Measurements from ENCODE around the gene CTNNBL1.

Gene CTNNBL1

DNA sequence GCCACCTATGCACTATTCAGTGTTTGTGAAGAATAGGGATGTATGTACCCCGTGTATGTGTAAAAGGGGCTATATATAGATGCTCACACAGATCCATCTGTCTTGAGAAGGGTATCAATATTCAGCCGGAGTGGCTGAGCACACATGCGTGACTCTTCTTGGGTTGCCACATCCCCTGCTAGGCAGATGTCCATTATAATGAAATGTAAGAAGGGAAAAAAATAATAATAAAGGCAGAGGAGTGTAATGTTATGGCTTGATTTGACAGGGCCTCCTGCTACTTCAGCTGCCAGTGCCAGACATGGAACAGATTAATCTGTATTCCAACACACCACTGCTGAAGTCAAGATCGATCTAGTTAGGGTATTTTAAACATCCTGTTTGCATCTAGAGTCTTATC, 134.9 kb downstream of the CTNNBL1 start:
- DNase-seq (ENCODE audit: low spot score): no peak
- in situ Hi-C loops (cut with MboI; ENCODE audit: low sequenced_read_pairs, unreplicated experiment): no loop called here

DNA sequence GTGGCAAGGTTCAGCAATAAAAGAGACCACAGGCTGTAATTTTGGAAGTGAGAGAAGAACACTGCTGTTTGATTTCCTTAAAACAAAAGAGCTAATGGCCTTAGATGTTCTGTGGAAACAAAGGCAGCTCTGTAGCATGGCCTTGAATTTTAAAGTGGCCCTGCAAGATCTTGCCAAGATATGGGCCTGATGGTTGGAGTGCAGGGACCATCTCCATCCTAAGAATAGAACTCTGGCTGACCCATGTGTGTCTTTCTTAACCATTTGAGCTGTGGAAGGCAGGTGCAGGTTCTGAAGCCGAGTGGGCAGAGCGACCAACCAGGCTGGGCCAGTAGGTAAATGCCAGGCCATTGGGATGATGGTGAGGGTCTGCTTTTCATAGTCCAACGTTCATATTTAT, 135.3 kb downstream of the CTNNBL1 start:
- in situ Hi-C loops (cut with MboI; ENCODE audit: low sequenced_read_pairs, unreplicated experiment): no loop called here
- TF ChIP-seq, protein P1, sequence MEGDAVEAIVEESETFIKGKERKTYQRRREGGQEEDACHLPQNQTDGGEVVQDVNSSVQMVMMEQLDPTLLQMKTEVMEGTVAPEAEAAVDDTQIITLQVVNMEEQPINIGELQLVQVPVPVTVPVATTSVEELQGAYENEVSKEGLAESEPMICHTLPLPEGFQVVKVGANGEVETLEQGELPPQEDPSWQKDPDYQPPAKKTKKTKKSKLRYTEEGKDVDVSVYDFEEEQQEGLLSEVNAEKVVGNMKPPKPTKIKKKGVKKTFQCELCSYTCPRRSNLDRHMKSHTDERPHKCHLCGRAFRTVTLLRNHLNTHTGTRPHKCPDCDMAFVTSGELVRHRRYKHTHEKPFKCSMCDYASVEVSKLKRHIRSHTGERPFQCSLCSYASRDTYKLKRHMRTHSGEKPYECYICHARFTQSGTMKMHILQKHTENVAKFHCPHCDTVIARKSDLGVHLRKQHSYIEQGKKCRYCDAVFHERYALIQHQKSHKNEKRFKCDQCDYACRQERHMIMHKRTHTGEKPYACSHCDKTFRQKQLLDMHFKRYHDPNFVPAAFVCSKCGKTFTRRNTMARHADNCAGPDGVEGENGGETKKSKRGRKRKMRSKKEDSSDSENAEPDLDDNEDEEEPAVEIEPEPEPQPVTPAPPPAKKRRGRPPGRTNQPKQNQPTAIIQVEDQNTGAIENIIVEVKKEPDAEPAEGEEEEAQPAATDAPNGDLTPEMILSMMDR (IDR thresholded peaks at IDR 0.05; ENCODE audit: borderline replicate concordance, control extremely low read depth, extremely low read depth, insufficient read depth, missing control alignments): no peak
- DNase-seq (ENCODE audit: low spot score): no peak

More for the DNA sequence above, 134.9 kb downstream of the CTNNBL1 start:
- TF ChIP-seq, protein P1 (IDR thresholded peaks at IDR 0.05; ENCODE audit: borderline replicate concordance, control extremely low read depth, extremely low read depth, insufficient read depth, missing control alignments): no peak

DNA sequence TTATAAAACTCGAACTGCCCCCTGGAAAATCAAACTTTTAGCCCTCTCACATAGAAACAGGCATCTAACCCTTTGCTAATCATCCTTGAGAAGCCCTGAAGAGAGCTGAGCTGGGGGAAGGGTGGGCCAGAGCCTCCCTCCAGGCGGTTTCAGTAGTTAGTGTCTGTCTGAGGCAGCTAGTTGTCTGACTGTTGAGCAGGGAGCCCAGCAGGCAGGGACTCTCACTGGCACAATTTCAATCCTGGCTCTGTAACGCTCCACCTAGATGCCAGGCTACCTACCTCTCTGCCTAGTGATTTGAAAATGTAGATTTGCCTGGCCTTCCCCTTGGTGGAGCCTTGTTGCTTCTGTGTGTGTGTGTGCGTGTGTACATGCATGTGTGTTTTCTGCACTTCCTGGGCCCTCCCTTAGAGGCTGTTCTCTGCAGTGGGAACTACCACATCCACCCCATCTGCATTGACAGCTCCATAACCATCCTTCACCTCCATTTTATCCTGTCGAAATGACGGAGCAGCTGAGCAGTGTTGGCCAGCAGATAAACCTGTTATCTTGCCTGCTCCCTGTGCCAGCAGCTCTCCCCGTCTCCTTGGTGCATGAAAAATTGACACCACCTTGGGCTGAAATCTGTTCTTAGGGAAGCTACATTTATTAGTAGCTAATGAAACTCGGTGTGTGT, 139.5 kb downstream of the CTNNBL1 start:
- in situ Hi-C loops (cut with MboI; ENCODE audit: low sequenced_read_pairs, unreplicated experiment): no loop called here
- TF ChIP-seq, protein P1 (IDR thresholded peaks at IDR 0.05; ENCODE audit: borderline replicate concordance, control extremely low read depth, extremely low read depth, insufficient read depth, missing control alignments): no peak
- DNase-seq (ENCODE audit: low spot score): no peak

DNA sequence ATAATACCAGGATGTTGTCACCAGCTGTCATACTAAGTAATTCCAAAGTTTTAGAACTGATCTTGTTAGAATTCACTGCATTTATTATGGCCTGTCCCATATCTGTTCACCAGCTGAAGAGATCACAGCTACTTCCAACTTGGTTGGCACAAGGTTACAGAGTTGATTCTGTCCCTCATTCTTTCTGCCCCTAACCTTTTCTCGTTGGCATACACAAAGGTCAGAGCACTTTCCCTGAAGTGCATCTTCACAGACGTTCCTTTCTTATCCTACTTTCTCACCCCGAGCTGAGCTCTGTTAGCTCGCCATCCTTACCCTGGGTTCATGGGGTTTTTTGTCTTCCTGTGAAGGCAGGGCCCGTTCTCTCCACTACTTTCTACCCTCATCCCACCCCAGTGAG, 143.1 kb downstream of the CTNNBL1 start:
- in situ Hi-C loops (cut with MboI; ENCODE audit: low sequenced_read_pairs, unreplicated experiment): no loop called here
- DNase-seq (ENCODE audit: low spot score): no peak
- TF ChIP-seq, protein P1 (IDR thresholded peaks at IDR 0.05; ENCODE audit: borderline replicate concordance, control extremely low read depth, extremely low read depth, insufficient read depth, missing control alignments): no peak

DNA sequence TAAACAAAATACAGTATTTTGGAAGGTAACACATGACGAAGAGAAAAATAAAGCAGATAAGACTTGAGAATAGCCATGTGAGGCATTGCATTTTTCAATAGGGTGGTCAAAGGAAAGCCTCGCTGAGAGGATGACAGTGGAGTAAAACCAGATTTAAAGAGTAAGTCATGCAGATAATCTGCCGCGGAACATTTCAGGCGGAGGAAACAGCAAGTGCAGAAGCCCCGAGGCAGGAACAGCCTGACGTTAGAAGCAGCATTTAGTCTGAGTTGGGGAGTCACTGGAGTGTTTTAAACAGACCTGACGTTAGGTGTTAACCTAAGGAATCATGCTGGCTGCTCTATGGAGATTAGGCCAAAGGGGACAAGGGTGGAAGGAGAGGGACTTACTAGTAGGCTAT, 144.1 kb downstream of the CTNNBL1 start:
- no peak for DNase-seq (ENCODE audit: low spot score)
- TF ChIP-seq, protein P1 (IDR thresholded peaks at IDR 0.05; ENCODE audit: borderline replicate concordance, control extremely low read depth, extremely low read depth, insufficient read depth, missing control alignments): no peak
- in situ Hi-C loops (cut with MboI; ENCODE audit: low sequenced_read_pairs, unreplicated experiment): no loop called here

DNA sequence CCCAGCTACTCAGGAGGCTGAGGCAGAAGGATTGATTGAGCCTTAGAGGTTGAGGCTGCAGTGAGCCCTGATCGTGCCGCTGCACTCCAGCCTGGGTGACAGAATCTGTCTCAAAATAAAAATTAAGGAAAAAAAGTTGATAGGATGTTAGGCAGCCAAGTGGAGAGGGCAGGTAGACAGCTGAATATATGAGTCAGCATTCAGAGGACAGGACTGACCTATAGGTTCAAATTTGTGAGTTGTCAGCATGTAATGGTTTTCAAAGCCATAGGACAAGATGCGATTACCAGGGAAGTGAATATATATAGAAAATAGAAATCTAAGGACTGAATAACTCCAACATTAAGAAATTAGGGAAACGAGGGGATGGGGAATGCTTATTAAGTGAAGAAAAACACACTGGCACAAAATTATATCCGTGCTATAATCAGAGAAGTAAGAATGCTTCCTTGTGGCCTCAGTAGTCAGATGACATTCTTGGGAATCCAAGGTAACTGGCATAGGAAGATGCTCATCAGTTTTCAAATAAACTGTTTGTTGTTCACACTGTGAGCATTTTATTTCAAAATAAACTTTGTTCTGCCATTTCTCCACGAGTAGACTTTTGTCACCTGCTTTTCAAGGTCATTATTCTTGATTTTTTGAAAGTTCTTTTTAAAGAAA, 145.1 kb downstream of the CTNNBL1 start:
- TF ChIP-seq, protein P1 (IDR thresholded peaks at IDR 0.05; ENCODE audit: borderline replicate concordance, control extremely low read depth, extremely low read depth, insufficient read depth, missing control alignments): no peak
- in situ Hi-C loops (cut with MboI; ENCODE audit: low sequenced_read_pairs, unreplicated experiment): no loop called here

More for the DNA sequence above, 145.1 kb downstream of the CTNNBL1 start:
- no peak for DNase-seq (ENCODE audit: low spot score)

Measured in GM13976 (cell line).